Measurements from ENCODE around the gene SLC22A6.

DNA sequence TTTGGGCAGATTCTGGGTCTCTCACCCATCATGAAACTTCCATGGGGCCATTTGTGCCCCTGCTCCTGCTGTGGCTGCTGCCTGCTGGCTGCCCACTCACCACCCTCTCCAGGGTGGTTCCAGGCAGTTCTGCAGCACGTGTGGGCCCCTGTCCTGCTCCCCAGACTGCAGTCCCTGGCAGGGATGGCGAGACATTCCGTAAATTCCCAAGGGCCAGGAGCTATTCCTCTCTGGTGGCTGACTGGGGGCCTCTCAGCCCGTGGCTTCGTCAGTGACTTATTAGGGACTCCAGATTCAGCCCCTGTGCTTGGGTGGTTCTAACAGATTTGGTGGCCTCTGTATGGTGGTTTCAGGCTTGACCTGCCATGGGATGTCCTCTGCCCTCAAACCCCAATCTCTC lies 34.7 kb upstream of the SLC22A6 start:
- TF ChIP-seq, protein P1, sequence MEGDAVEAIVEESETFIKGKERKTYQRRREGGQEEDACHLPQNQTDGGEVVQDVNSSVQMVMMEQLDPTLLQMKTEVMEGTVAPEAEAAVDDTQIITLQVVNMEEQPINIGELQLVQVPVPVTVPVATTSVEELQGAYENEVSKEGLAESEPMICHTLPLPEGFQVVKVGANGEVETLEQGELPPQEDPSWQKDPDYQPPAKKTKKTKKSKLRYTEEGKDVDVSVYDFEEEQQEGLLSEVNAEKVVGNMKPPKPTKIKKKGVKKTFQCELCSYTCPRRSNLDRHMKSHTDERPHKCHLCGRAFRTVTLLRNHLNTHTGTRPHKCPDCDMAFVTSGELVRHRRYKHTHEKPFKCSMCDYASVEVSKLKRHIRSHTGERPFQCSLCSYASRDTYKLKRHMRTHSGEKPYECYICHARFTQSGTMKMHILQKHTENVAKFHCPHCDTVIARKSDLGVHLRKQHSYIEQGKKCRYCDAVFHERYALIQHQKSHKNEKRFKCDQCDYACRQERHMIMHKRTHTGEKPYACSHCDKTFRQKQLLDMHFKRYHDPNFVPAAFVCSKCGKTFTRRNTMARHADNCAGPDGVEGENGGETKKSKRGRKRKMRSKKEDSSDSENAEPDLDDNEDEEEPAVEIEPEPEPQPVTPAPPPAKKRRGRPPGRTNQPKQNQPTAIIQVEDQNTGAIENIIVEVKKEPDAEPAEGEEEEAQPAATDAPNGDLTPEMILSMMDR (IDR thresholded peaks at IDR 0.05): no peak
- no peak for TF ChIP-seq POLR2A (IDR thresholded peaks at IDR 0.05)
